GM08714 (cell line): Measurements from ENCODE around the gene CMTM6.
"Not testable (repeated sequence)": the region's sequence is repeated elsewhere in the genome, so short reads cannot be mapped to it uniquely, and the experiment has no call there.

Experiments
- H3K4me3 ChIP-seq: fragments of 200-500 bp; sonication (Bioruptor generic); 2 replicates; pipeline ENCODE4 v1.5.1; 2014; ENCODE audit warnings: mild to moderate bottlenecking, low read length, inconsistent platforms
- ZNF274 ChIP-seq: IDR thresholded peaks from 2 replicates; pipeline ENCODE4 v1.6.1; 2012; ENCODE audit warnings: mild to moderate bottlenecking, low read depth, low read length

Gene CMTM6, protein sequence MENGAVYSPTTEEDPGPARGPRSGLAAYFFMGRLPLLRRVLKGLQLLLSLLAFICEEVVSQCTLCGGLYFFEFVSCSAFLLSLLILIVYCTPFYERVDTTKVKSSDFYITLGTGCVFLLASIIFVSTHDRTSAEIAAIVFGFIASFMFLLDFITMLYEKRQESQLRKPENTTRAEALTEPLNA

DNA sequence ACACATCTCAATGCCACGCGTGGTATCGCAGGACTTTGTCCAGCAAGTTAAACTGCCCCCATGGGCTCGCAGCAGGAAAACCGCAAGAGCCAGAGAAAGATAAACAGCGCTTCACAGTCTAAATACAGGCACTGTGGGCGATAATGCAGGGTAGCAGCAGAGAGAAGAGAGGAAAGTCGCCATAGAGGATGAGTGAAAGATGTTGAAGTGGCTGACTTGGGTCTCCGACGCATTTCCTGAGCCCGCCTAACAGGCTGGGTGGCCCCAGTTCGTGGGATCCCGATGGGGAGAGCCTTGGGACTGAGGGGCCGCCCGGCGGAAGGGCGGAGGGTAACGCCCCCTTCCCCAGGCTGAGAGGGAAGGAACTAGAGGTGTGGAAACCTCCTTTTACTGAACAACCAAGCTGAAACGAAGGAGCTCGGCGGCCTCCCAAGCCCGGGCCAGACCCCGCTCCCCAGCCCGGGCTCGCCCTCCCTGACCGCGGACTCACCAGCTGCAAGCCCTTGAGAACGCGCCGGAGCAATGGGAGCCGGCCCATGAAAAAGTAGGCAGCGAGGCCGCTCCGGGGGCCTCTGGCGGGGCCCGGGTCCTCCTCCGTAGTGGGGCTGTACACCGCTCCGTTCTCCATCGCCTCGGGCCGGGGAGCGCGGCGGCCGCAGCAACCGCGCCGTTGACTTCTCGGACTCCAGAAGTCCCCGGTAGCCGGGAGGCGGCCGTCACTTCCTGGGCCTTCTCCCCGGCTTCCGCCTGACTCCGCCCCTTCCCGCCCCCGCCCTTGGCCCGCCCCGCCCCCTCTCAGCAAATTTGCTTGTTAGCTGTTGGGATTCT is at the start of gene CMTM6:
CMTM6 (minus strand) TSS at position 735 of the 828 bp plus-strand sequence; CDS start at position 628, 107 bp downstream.
- H3K4me3 ChIP-seq: peak within 1 kb of the TSS; percentile 84
- no peak for TF ChIP-seq ZNF274

DNA sequence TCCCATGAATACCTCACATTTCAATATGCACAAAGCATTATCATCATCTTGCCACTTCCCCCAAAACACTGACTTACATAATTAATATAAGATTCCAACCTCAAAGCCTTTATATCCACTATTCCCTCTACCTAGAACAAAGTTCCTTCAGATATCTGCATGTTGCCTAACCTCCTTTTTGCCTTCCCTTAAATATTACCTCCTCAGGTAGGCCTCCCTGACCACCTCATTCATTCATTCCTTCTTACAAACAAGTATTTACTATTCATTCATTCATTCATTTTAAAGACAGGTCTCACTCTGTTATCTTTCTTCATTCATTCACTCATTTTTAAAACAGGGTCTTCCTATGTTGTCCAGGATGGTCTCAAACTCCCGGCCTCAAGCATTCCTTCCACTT is 49.4 kb upstream of the CMTM6 start:
- TF ChIP-seq ZNF274: no peak
- no peak overlapping the region for H3K4me3 ChIP-seq

DNA sequence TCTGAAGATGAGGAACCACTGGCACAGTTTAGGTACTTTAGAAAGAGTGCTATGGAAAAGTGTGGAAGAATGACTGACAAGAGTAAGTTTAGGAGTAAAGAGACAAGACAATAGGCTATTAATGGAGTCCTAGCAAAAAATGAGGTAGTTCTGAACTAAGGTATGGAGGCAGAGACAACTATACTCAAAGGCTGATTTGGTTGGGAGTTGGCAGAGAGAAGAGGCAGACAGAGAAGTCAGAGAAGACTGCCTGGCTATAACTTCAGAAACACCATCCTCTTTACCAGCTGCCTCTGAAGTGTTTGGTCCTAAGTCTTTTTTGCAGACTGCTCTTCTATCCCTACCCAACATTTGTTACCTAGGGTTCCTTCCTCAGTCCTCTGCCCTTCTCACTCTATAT is 48.8 kb upstream of the CMTM6 start:
- TF ChIP-seq ZNF274: no peak
- H3K4me3 ChIP-seq: no peak overlapping the region

DNA sequence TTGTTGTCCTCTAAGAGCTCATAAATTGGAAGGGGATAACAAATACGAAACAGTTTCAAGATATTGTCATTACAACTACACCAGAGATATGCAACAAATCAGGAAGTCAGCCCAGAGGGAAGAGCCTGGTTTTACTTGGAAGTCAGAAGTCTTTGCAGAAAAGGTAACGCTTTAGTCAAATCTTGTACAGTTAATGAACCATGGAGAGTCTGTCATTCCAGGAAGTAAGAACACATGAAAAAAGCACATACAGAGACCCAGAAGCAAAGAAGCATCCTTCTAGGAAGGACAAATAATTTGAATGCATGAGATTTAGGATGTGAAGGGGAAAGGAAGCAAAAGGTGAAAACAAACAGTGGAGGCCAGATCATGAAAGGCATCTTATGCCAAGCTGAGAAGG is 48.4 kb upstream of the CMTM6 start:
- no peak overlapping the region for H3K4me3 ChIP-seq
- TF ChIP-seq ZNF274: no peak

DNA sequence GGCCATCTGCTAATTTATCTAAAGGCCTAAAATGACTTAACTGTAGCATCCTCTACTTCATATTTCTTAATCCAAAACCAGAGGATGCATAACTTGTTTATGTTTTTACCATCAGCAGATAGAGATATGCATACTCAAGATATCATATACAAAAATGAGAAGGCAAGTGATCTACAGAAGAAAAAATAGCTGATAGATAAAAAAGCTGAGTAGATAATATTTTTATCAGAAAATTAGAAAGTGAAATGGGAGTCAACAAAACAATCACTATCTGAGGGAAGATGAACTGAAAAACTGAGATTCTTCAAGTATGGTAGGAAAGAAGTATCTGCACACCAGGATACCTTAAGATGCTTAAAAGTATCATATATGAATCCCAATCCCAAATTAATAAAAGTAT is 42.7 kb upstream of the CMTM6 start:
- TF ChIP-seq ZNF274: no peak

DNA sequence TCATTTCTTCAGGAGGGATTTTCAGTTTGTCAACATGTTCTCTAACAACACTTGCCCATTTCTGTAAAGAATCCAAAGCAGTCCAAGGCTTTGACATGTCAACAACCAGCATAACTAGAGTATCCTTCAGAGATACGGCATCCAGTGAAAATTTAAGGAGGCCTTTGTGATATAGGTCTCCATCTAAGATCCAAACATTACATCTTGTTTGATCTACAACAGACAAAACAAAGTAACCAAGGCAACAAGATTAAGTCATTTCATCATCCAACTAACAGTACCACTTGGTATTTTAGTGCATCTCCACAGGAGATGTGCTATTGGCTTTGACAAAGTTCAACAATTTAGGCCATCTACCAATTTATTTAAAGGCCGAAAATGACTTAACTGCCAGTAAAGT is 42.2 kb upstream of the CMTM6 start:
- TF ChIP-seq ZNF274: no peak
- H3K4me3 ChIP-seq: no peak overlapping the region

More for the DNA sequence above, 42.7 kb upstream of the CMTM6 start:
- H3K4me3 ChIP-seq: no peak overlapping the region

DNA sequence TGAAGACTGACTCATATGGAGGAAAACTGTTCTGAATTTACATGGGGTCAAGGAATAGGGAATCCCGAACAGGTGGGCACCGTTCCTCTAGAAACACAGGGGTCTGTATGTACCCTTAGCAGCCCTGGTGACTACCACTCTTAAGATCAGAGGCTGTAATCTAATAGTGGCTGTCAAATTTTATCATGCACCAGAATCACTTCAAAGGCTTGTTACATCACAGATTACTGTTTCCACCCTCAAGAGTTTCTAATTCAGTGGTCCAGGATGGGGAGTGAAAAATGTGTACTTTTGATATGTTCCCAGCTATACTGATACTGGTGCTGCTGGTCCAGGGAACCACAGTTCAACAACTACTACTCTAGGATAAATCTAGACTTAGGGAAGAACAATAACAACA is 40.2 kb upstream of the CMTM6 start:
- H3K4me3 ChIP-seq: no peak overlapping the region
- TF ChIP-seq ZNF274: no peak

DNA sequence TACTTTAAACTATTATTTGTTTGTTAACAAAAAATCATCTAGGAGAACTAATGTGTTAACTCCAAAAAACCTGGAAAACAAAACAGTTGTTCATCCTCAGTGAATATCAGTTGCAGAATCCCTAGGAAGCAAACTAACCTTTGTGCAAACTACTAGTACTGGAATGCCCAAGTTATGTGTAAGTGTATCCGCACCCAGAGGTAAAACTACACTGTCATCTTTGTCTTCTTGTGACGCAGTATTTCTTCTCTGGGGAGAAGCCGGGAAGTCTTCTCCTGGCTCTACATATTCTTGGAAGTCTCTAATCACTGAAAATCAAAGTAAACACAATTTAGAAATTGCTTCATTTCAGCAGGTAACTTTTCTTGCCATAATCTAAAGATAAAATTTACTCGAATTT is 38.2 kb upstream of the CMTM6 start:
- no peak overlapping the region for H3K4me3 ChIP-seq
- TF ChIP-seq ZNF274: no peak

DNA sequence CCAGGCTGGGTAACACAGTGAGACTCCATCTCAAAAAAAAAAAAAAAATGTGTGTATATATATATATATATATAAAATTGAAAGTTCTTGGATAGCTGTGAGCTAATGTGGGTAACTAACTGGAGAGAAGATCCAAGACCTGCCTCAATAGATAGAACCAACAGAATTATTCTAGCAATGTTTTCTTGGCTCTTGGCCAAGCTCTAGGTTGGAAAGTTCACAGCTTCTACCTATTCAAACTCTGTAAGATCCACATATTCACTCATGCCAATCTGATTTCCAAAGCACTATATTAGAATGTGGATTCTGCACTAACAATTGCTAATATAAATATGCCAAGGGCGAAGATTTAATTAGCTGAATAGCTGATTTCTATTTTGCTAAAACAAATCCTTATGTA is 29.8 kb upstream of the CMTM6 start:
- no peak for TF ChIP-seq ZNF274
- no peak overlapping the region for H3K4me3 ChIP-seq

DNA sequence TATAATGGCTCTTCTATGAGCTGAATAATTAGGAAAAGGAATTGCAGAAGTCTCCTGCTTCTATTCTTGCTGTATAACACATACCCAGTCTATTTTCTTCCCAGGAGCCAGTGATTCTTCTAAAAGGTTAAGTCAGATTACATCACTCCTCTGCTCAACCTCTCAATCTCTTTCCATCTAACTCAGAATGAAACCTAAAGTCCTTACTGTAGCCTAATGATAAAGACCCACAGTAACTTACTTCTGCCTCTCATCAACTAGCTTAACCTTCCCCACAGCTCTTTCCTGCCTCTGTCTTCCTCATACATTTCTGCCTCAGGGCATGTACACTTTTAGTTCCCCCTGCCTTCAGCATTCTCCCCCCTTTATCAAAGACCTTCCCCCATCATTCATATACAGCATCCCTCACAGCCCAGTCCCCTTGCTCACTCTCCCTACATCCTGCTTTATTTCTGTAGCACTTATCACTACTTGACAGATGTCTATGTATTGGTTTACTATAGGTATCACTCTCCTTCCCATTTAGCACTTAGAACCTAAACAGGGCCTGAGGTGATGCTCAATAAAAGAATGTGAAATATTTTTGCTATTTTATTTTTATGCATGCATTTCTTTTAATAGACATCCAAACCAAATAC is 28.5 kb upstream of the CMTM6 start:
- no peak overlapping the region for H3K4me3 ChIP-seq
- no peak for TF ChIP-seq ZNF274

DNA sequence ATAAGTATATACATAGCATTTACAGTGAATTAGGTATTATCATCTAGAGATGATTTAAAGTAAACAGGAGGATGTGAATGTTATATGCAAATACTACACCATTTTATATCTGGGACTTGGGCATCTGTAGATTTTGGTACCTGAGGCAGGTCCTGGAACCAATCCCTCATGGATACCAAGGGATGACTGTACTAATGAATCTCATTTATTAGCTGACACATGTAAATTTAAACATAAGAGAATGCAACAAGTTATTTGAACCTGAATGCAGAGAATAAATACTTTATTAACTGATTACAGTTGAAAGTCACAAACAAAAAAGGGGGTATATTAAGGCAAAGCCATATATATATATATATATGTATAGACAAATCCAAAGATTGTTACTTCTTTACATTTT is 23.1 kb upstream of the CMTM6 start:
- TF ChIP-seq ZNF274: no peak
- H3K4me3 ChIP-seq: no peak overlapping the region

DNA sequence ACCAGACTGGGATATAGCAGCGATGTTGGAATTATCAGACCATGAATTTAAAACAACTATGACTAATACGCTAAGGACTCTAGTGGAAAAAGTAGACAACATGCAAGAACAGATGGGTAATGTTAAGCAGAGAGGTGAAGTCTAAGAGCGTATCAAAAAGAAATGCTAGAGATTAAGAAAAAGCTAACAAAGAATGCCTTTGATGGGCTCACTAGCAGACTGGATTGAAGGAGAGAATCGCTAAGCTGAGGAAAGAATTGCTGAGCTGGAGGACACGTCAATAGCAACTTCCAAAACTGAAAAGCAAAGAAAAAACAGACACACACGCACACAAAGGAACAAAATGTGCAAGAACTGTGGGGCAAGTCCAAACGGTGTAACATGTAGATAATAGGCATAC is 20.0 kb upstream of the CMTM6 start:
- no peak for TF ChIP-seq ZNF274
- no peak overlapping the region for H3K4me3 ChIP-seq

DNA sequence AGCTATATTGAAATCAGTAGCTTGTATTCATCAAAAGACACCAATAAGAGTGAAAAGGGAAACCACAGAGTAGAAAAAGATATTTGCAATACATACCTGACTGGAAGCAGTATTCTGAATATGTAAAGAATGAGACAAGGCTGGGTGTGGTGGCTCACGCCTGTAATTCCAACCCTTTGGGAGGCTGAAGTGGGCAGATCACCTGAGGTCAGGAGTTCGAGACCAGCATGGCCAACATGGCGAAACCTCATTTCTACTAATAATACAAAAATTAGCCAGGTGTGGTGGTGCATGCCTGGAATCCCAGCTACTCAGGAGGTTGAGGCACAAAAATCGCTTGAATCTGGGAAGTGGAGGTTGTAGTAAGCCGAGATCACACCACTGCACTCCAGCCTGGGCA is 16.3 kb upstream of the CMTM6 start:
- H3K4me3 ChIP-seq: not testable (repeated sequence)

DNA sequence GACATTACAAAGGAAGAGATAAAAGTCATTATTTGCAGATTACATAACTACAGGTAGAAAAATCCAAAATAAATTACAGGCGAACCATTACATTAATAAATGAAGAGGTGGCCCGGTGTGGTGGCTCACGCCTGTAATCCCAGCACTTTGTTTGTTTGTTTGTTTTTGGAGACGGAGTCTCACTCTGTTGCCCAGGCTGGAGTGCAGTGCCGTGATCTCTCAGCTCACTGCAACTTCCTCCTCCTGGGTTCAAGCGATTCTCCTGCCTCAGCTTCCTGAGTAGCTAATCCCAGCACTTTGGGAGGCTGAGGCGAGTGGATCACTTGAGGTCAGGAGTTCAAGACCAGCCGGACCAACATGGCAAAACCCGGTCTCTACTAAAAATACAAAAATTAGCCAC is 14.1 kb upstream of the CMTM6 start:
- not testable (repeated sequence) for H3K4me3 ChIP-seq

DNA sequence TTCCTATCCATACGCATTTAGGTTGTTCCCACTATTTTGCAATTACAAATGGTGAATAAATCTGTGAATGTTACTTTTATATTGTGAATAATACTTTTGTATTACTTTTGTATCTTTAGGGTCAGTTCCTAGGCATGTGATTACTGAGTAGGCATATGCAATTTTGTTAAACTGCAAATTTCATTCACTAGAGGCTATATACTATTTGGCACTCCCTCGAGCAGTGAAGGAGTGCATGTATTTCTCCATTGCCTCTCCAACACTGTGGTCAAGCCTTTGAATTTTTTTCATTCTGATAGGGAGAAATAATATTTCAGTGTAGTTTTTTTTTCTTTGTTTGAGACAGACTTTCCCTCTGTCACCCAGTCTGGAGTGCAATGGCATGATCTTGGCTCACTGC is 8.4 kb upstream of the CMTM6 start:
- H3K4me3 ChIP-seq: no peak overlapping the region
- TF ChIP-seq ZNF274: no peak

DNA sequence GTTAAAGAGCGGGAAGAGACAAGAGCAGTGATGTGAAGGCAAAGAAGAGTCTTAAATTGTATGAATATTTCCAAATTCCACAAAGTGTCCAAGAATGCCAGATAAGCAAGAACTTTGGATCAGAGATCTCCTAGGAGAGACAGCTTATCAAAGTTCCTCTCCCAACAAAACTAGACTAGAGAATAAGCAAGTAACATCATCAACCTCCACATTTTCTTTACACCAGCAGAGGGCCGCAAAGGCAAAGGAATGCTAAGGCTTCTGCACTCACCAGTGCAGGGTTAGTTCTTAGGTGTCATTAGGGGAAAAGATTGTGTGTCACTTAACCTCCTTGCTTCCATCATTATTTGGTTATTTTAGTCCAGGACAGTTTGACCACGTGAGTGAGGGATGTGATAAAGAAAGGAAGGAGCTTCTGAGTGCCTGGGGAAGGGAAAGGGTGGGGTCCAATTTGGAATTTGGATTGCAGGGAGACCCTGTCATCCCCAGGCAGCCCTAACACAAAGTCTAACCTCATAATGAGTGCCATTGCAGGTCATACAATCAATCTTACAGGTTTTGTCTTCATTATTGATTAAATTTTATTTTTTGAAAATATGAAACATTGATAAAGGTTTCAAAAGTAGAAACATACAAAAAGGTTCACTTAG is 7.5 kb upstream of the CMTM6 start:
- TF ChIP-seq ZNF274: no peak
- H3K4me3 ChIP-seq: no peak overlapping the region
